A673 (cell line): ENCODE measurements around the gene FBXO41. TPM values are rescaled to one million over a fixed set of nuclear protein-coding genes. Genes with fewer than 3 reads are reported as not detected.

Experiments
- BruUV-seq: library from RNA; stranded (reverse); fragments of 400-500 nt; replicated peaks from 2 replicates; lab custom pipeline; 2021; lab: Mats Ljungman, UMichigan
- CTCF ChIA-PET: fragments of 300-600 bp; sonication (Branson Sonifier 250); formaldehyde crosslinking; loops from one replicate; lab custom pipeline; 2022; ENCODE audit warnings: antibody characterized with exemption; lab: Charles Lee
- POLR2A ChIA-PET: fragments of 300-600 bp; sonication (Branson Sonifier 250); formaldehyde crosslinking; loops from one replicate; lab custom pipeline; 2022; ENCODE audit warnings: antibody characterized with exemption; ENCODE audit not compliant: low non-redundant PET; lab: Charles Lee
- DNase-seq: peaks from one replicate; pipeline ENCODE4 v3.0.0-alpha.2; 2015; ENCODE audit warnings: low spot score
- H3K27ac ChIP-seq: fragments of 200-600 bp; sonication (generic); 2 replicates; pipeline ENCODE4 v1.5.1; 2016; ENCODE audit warnings: mixed run types, low read depth, mild to moderate bottlenecking, mixed read lengths, antibody characterized with exemption, low read length; ENCODE audit not compliant: poor library complexity, severe bottlenecking
- H3K27me3 ChIP-seq: fragments of 200-600 bp; sonication (generic); replicated peaks from 2 replicates; pipeline ENCODE4 v1.6.1; 2017; ENCODE audit warnings: mixed run types, low read depth, mild to moderate bottlenecking, mixed read lengths, antibody characterized with exemption, low read length; ENCODE audit not compliant: insufficient read depth, poor library complexity
- H3K36me3 ChIP-seq: fragments of 200-600 bp; sonication (generic); 2 replicates; pipeline ENCODE4 v1.6.1; 2016; ENCODE audit warnings: mixed run types, mild to moderate bottlenecking, mixed read lengths, antibody characterized with exemption, low read length; ENCODE audit not compliant: insufficient read depth, poor library complexity, severe bottlenecking
- H3K4me1 ChIP-seq: fragments of 200-600 bp; sonication (generic); 2 replicates; pipeline ENCODE4 v1.6.1; 2017; ENCODE audit warnings: mixed run types, mild to moderate bottlenecking, mixed read lengths, antibody characterized with exemption, low read length; ENCODE audit not compliant: insufficient read depth, poor library complexity, severe bottlenecking
- H3K4me3 ChIP-seq: fragments of 200-600 bp; sonication (generic); 2 replicates; pipeline ENCODE4 v1.5.1; 2016; ENCODE audit warnings: low read depth, mixed run types, mild to moderate bottlenecking, mixed read lengths, low read length; ENCODE audit not compliant: poor library complexity, severe bottlenecking
- H3K9me3 ChIP-seq: fragments of 200-600 bp; sonication (generic); 2 replicates; pipeline ENCODE4 v1.6.1; 2016; ENCODE audit warnings: mixed run types, low read depth, mild to moderate bottlenecking, mixed read lengths, antibody characterized with exemption, low read length; ENCODE audit not compliant: poor library complexity, severe bottlenecking
- CTCF ChIP-seq: fragments of 300-800, 200-600 bp; sonication (generic); conservative IDR thresholded peaks from 2 replicates; pipeline ENCODE4 v1.5.1; 2017; ENCODE audit warnings: low read depth, mild to moderate bottlenecking, antibody characterized with exemption, low read length, moderate library complexity, mixed read lengths
- EZH2 ChIP-seq: fragments of 200-600 bp; sonication (generic); IDR thresholded peaks from 2 replicates; pipeline ENCODE4 v1.6.1; 2017; ENCODE audit warnings: borderline replicate concordance, low read depth, mild to moderate bottlenecking, mixed read lengths, antibody characterized with exemption, low read length; ENCODE audit not compliant: poor library complexity, severe bottlenecking
- intact Hi-C: fragments of 100-400 bp; cut with micrococcal nuclease; formaldehyde crosslinking; loops from one replicate; pipeline ENCODE4 v1.10.0; 2022; ENCODE audit not compliant: unreplicated experiment
- total RNA-seq: library from RNA; stranded (reverse); gene quantifications from 2 replicates; pipeline ENCODE4 v1.2.3, GENCODE V29; 2021

FBXO41 gene
- total RNA-seq, 1 experiment from 2014 or later: 8.6 TPM

- POLR2A ChIA-PET: no interaction called here
- intact Hi-C loops: no loop called here
- BruUV-seq: no TSS peak
- no peak overlapping the region for H3K4me3 ChIP-seq
- no peak for DNase-seq
- CTCF ChIA-PET: no interaction called here
- no peaks in the 10 kb centered on the region for H3K9me3 ChIP-seq
- H3K27me3 ChIP-seq: no peaks in the 10 kb centered on the region
- H3K4me1 ChIP-seq: no peaks in the 10 kb centered on the region
- H3K27ac ChIP-seq: no peak overlapping the region
- no peaks in the 10 kb centered on the region for H3K36me3 ChIP-seq
- TF ChIP-seq CTCF (no peak), EZH2 (no peak)
Measured at GRCh38 chr2:73265298-73266060, 18.8 kb downstream of the FBXO41 start.

GRCh38 chr2:73264783-73265182 lies 19.5 kb downstream of the FBXO41 start:
- POLR2A ChIA-PET: no interaction called here
- Histone ChIP-seq H3K4me1 (no peaks in the 10 kb centered on the region), H3K4me3 (no peak overlapping the region), H3K27ac (no peak overlapping the region), H3K36me3 (no peaks in the 10 kb centered on the region), H3K27me3 (no peaks in the 10 kb centered on the region), H3K9me3 (no peaks in the 10 kb centered on the region)
- intact Hi-C loops: no loop called here
- TF ChIP-seq EZH2 (no peak), CTCF (no peak)
- CTCF ChIA-PET: no interaction called here
- no peak for DNase-seq
- no TSS peak for BruUV-seq

- Histone ChIP-seq H3K36me3 (no peaks in the 10 kb centered on the region), H3K9me3 (no peaks in the 10 kb centered on the region), H3K27me3 (no peaks in the 10 kb centered on the region), H3K4me1 (no peaks in the 10 kb centered on the region), H3K4me3 (no peak overlapping the region), H3K27ac (no peak overlapping the region)
- ChIA-PET CTCF (interaction anchor here (0.6 kb wide), 1 partner anchor 13 kb away, joined by 3 read pairs; no protein-coding TSS in a partner anchor), POLR2A (no interaction called here)
- DNase-seq: no peak
- TF ChIP-seq CTCF: no peak
- BruUV-seq: no TSS peak
- intact Hi-C loops: no loop called here
Measured at GRCh38 chr2:73264332-73264606, 20.0 kb downstream of the FBXO41 start.
